PC-3 (cell line): ENCODE measurements around the gene CEP112. TPM values are rescaled to one million over a fixed set of nuclear protein-coding genes. Genes with fewer than 3 reads are reported as not detected.

Source experiments
- ATAC-seq: fragments of 200-7000 bp; cut with Tn5 transposase; 2 replicates; pipeline ENCODE4 v1.9.1; 2020; ENCODE audit warnings: mild to moderate bottlenecking, moderate library complexity
- BruUV-seq: library from RNA; stranded (reverse); fragments of 400-500 nt; replicated peaks from 2 replicates; lab custom pipeline; 2021; lab: Mats Ljungman, UMichigan
- CTCF ChIA-PET: fragments of 300-600 bp; sonication (Branson Sonifier 250); formaldehyde crosslinking; loops from one replicate; lab custom pipeline; 2022; ENCODE audit warnings: antibody characterized with exemption; lab: Charles Lee
- POLR2A ChIA-PET: fragments of 300-600 bp; sonication (Branson Sonifier 250); formaldehyde crosslinking; loops from one replicate; lab custom pipeline; 2022; ENCODE audit warnings: antibody characterized with exemption; ENCODE audit not compliant: unreplicated experiment; lab: Charles Lee
- DNase-seq: peaks from one replicate; pipeline ENCODE4 v3.0.0-alpha.2; 2015
- H2AFZ ChIP-seq: fragments of 300-600 bp; sonication (generic); 2 replicates; pipeline ENCODE4 v1.6.0; 2016; ENCODE audit warnings: antibody characterized with exemption, low read length
- H3F3A ChIP-seq: fragments of 300-600 bp; sonication (generic); one replicate; pipeline ENCODE4 v1.6.0; 2017; ENCODE audit warnings: antibody characterized with exemption, low read length, control low read depth, mild to moderate bottlenecking; ENCODE audit not compliant: unreplicated experiment
- H3K27ac ChIP-seq: fragments of 300-600 bp; sonication (generic); 2 replicates; pipeline ENCODE4 v1.5.1; 2016; ENCODE audit warnings: mild to moderate bottlenecking, low read length
- H3K27me3 ChIP-seq: fragments of 300-600 bp; sonication (generic); 2 replicates; pipeline ENCODE4 v1.6.1; 2016; ENCODE audit warnings: low read length, mixed read lengths
- H3K36me3 ChIP-seq: fragments of 300-600 bp; sonication (generic); 2 replicates; pipeline ENCODE4 v1.6.1; 2016; ENCODE audit warnings: low read depth, mixed run types, low read length, mixed read lengths
- H3K4me1 ChIP-seq: fragments of 300-600 bp; sonication (generic); 2 replicates; pipeline ENCODE4 v1.5.1; 2016; ENCODE audit warnings: low read length; ENCODE audit not compliant: insufficient read depth
- H3K4me2 ChIP-seq: fragments of 300-600 bp; sonication (generic); 2 replicates; pipeline ENCODE4 v1.6.0; 2016; ENCODE audit warnings: low read length
- H3K4me3 ChIP-seq: fragments of 300-600 bp; sonication (generic); 2 replicates; pipeline ENCODE4 v1.5.1; 2016; ENCODE audit warnings: mild to moderate bottlenecking, low read length, mixed read lengths
- H3K79me2 ChIP-seq: fragments of 300-600 bp; sonication (generic); 2 replicates; pipeline ENCODE4 v1.6.1; 2017; ENCODE audit warnings: low read length, mixed read lengths
- H3K9ac ChIP-seq: fragments of 300-600 bp; sonication (generic); 2 replicates; pipeline ENCODE4 v1.6.0; 2016; ENCODE audit warnings: mild to moderate bottlenecking, low read length
- H3K9me2 ChIP-seq: fragments of 300-600 bp; sonication (generic); replicated peaks from 2 replicates; pipeline ENCODE4 v1.6.1; 2016; ENCODE audit warnings: mixed run types, low read length, mixed read lengths
- H3K9me3 ChIP-seq: fragments of 300-600 bp; sonication (generic); 2 replicates; pipeline ENCODE4 v1.6.1; 2016; ENCODE audit warnings: low read length, mixed read lengths
- H4K20me1 ChIP-seq: fragments of 300-600 bp; sonication (generic); 2 replicates; pipeline ENCODE4 v1.6.1; 2016; ENCODE audit warnings: low read length, mixed read lengths
- CTCF ChIP-seq: fragments of 300-600 bp; sonication (generic); conservative IDR thresholded peaks from 2 replicates; pipeline ENCODE4 v1.5.1; 2017; ENCODE audit warnings: antibody characterized with exemption, low read depth, mild to moderate bottlenecking, low read length
- EZH2 ChIP-seq: fragments of 300-600 bp; sonication (generic); IDR thresholded peaks from one replicate; pipeline ENCODE4 v1.6.1; 2017; ENCODE audit warnings: antibody characterized with exemption, mild to moderate bottlenecking, low read length; ENCODE audit not compliant: unreplicated experiment
- EZH2phosphoT487 ChIP-seq: fragments of 300-600 bp; sonication (generic); IDR thresholded peaks from 2 replicates; pipeline ENCODE4 v1.6.1; 2018; ENCODE audit warnings: mild to moderate bottlenecking, antibody characterized with exemption, low read length, borderline replicate concordance
- intact Hi-C: fragments of 100-400 bp; cut with micrococcal nuclease; formaldehyde crosslinking; loops from 2 replicates; pipeline ENCODE4 v1.9.0; 2023
- total RNA-seq: library from RNA; depleted of rRNA; stranded (reverse); fragments of >200 nt; gene quantifications from 2 replicates; pipeline ENCODE4 v1.2.3, GENCODE V29; 2014

Gene CEP112
- total RNA-seq, 1 experiment from 2014 or later = 6.5 TPM

GRCh38 chr17:65712383-65713267 lies 479.3 kb downstream of the CEP112 start:
- H3K9me3 ChIP-seq = no peaks in the 10 kb centered on the region
- intact Hi-C loops = no loop called here
- no peaks in the 10 kb centered on the region for H3K9me2 ChIP-seq
- no peak for ATAC-seq
- CTCF ChIA-PET = no interaction called here
- H3K79me2 ChIP-seq = no peaks in the 10 kb centered on the region
- no peak overlapping the region for H3K4me2 ChIP-seq
- H3K4me1 ChIP-seq = no peaks in the 10 kb centered on the region
- H3K27ac ChIP-seq = no peak overlapping the region
- POLR2A ChIA-PET = no interaction called here
- H3K9ac ChIP-seq = no peak overlapping the region
- no peak for TF ChIP-seq EZH2
- no peak for TF ChIP-seq CTCF
- no peak for TF ChIP-seq EZH2phosphoT487
- no peaks in the 10 kb centered on the region for H3F3A ChIP-seq
- H3K4me3 ChIP-seq = no peak overlapping the region
- no TSS peak for BruUV-seq
- H2AFZ ChIP-seq = no peak overlapping the region
- no peaks in the 10 kb centered on the region for H3K36me3 ChIP-seq
- H3K27me3 ChIP-seq = no peaks in the 10 kb centered on the region
- no peak for DNase-seq
- H4K20me1 ChIP-seq = no peaks in the 10 kb centered on the region

- no peak overlapping the region for H3K9ac ChIP-seq
- H3K27ac ChIP-seq = no peak overlapping the region
- H3F3A ChIP-seq = no peaks in the 10 kb centered on the region
- TF ChIP-seq EZH2 = no peak
- TF ChIP-seq CTCF = no peak
- TF ChIP-seq EZH2phosphoT487 = no peak
- no peaks in the 10 kb centered on the region for H3K4me1 ChIP-seq
- H3K27me3 ChIP-seq = no peaks in the 10 kb centered on the region
- H3K4me2 ChIP-seq = no peak overlapping the region
- H3K36me3 ChIP-seq = no peaks in the 10 kb centered on the region
- no peaks in the 10 kb centered on the region for H3K9me2 ChIP-seq
- no peaks in the 10 kb centered on the region for H3K79me2 ChIP-seq
- no peak for ATAC-seq
- intact Hi-C loops = no loop called here
- DNase-seq = no peak
- H3K4me3 ChIP-seq = no peak overlapping the region
- POLR2A ChIA-PET = no interaction called here
- no peak overlapping the region for H2AFZ ChIP-seq
- CTCF ChIA-PET = no interaction called here
- no peaks in the 10 kb centered on the region for H4K20me1 ChIP-seq
- no TSS peak for BruUV-seq
- no peaks in the 10 kb centered on the region for H3K9me3 ChIP-seq
Observed at GRCh38 chr17:65711671-65712276, 480.2 kb downstream of the CEP112 start.

GRCh38 chr17:65707780-65708179 lies 484.2 kb downstream of the CEP112 start:
- POLR2A ChIA-PET = no interaction called here
- no TSS peak for BruUV-seq
- no peak overlapping the region for H3K4me2 ChIP-seq
- H3K4me3 ChIP-seq = no peak overlapping the region
- TF ChIP-seq CTCF (no peak), EZH2 (no peak), EZH2phosphoT487 (no peak)
- no peak for ATAC-seq
- H3F3A ChIP-seq = no peaks in the 10 kb centered on the region
- no peak for DNase-seq
- CTCF ChIA-PET = no interaction called here
- H4K20me1 ChIP-seq = no peaks in the 10 kb centered on the region
- no peaks in the 10 kb centered on the region for H3K4me1 ChIP-seq
- H3K9me2 ChIP-seq = no peaks in the 10 kb centered on the region
- H2AFZ ChIP-seq = no peak overlapping the region
- H3K9me3 ChIP-seq = no peaks in the 10 kb centered on the region
- intact Hi-C loops = no loop called here
- no peaks in the 10 kb centered on the region for H3K27me3 ChIP-seq
- H3K9ac ChIP-seq = no peak overlapping the region
- no peaks in the 10 kb centered on the region for H3K36me3 ChIP-seq
- no peak overlapping the region for H3K27ac ChIP-seq
- no peaks in the 10 kb centered on the region for H3K79me2 ChIP-seq
